ENCODE measurements around the gene ATP6V0E1.

GRCh38 chr5:172990776-172991175 lies 7.2 kb downstream of the ATP6V0E1 start:
- no peak for TF ChIP-seq CTCF (IDR thresholded peaks at IDR 0.05)
- TF ChIP-seq POLR2A (IDR thresholded peaks at IDR 0.05): no peak
